HL-60 (cell line): ENCODE measurements around the gene CHIT1.

Source experiments
- DNase-seq, 2 experiments: peaks; one replicate each; pipeline ENCODE4 v3.0.0-alpha.2; 2010 to 2020; ENCODE audit warnings: low read depth in 1 of 2, low spot score in 1 of 2
- H3K27ac ChIP-seq: fragments of 250-450 bp; sonication (Bioruptor Pico); replicated peaks from 2 replicates; pipeline ENCODE4 v1.5.1; 2020; ENCODE audit warnings: mild to moderate bottlenecking, moderate library complexity
- H3K27me3 ChIP-seq: fragments of 250-450 bp; sonication (Bioruptor Pico); 2 replicates; pipeline ENCODE4 v1.5.1; 2021; ENCODE audit warnings: mild to moderate bottlenecking, moderate library complexity; ENCODE audit not compliant: insufficient read depth, poor library complexity, severe bottlenecking
- H3K4me3 ChIP-seq: replicated peaks from 2 replicates; pipeline ENCODE4 v1.5.1; 2011; ENCODE audit warnings: mild to moderate bottlenecking, control low read depth, low read length; ENCODE audit not compliant: insufficient read depth
- GABPA ChIP-seq: IDR thresholded peaks from 2 replicates; pipeline ENCODE4 v1.6.1; 2012; ENCODE audit warnings: low read depth
- POLR2AphosphoS5 ChIP-seq: IDR thresholded peaks from 2 replicates; pipeline ENCODE4 v1.6.1; 2012; ENCODE audit warnings: low read depth
- SPI1 ChIP-seq: IDR thresholded peaks from 2 replicates; pipeline ENCODE4 v1.6.1; 2012; ENCODE audit warnings: low read depth, mild to moderate bottlenecking, borderline replicate concordance
- TF ChIP-seq, protein P1 (sequence below): IDR thresholded peaks from one replicate; pipeline ENCODE4 v1.5.1; 2011; ENCODE audit warnings: low read length, control low read depth, inconsistent platforms; ENCODE audit not compliant: insufficient read depth
- TF ChIP-seq, protein P2 (sequence below): IDR thresholded peaks from 2 replicates; pipeline ENCODE4 v1.6.1; 2012; ENCODE audit warnings: low read depth; ENCODE audit not compliant: insufficient replicate concordance

Gene CHIT1

DNA sequence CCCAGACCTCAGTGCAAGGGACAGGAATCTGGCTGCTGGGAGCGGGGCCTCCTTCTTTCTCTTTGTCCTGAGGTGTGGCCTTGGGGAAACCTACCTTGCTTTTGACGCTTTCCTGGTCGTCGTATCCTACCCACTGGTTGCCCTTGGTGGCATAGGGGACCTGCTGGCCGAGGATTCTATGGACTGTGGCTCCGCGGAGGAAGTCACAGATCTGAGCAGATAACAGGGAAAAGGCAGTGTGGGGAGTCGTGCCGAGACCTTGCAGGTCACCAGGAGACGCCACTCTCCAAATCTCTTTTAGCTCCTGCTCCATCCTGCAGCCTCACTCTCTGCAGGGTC, 49.8 kb downstream of the CHIT1 start:
- H3K4me3 ChIP-seq, result no peak overlapping the region
- DNase-seq, result no peak
- TF ChIP-seq GABPA (no peak), POLR2AphosphoS5 (no peak), SPI1 (no peak)
- TF ChIP-seq, protein P1, sequence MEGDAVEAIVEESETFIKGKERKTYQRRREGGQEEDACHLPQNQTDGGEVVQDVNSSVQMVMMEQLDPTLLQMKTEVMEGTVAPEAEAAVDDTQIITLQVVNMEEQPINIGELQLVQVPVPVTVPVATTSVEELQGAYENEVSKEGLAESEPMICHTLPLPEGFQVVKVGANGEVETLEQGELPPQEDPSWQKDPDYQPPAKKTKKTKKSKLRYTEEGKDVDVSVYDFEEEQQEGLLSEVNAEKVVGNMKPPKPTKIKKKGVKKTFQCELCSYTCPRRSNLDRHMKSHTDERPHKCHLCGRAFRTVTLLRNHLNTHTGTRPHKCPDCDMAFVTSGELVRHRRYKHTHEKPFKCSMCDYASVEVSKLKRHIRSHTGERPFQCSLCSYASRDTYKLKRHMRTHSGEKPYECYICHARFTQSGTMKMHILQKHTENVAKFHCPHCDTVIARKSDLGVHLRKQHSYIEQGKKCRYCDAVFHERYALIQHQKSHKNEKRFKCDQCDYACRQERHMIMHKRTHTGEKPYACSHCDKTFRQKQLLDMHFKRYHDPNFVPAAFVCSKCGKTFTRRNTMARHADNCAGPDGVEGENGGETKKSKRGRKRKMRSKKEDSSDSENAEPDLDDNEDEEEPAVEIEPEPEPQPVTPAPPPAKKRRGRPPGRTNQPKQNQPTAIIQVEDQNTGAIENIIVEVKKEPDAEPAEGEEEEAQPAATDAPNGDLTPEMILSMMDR, result no peak
- TF ChIP-seq, protein P2, sequence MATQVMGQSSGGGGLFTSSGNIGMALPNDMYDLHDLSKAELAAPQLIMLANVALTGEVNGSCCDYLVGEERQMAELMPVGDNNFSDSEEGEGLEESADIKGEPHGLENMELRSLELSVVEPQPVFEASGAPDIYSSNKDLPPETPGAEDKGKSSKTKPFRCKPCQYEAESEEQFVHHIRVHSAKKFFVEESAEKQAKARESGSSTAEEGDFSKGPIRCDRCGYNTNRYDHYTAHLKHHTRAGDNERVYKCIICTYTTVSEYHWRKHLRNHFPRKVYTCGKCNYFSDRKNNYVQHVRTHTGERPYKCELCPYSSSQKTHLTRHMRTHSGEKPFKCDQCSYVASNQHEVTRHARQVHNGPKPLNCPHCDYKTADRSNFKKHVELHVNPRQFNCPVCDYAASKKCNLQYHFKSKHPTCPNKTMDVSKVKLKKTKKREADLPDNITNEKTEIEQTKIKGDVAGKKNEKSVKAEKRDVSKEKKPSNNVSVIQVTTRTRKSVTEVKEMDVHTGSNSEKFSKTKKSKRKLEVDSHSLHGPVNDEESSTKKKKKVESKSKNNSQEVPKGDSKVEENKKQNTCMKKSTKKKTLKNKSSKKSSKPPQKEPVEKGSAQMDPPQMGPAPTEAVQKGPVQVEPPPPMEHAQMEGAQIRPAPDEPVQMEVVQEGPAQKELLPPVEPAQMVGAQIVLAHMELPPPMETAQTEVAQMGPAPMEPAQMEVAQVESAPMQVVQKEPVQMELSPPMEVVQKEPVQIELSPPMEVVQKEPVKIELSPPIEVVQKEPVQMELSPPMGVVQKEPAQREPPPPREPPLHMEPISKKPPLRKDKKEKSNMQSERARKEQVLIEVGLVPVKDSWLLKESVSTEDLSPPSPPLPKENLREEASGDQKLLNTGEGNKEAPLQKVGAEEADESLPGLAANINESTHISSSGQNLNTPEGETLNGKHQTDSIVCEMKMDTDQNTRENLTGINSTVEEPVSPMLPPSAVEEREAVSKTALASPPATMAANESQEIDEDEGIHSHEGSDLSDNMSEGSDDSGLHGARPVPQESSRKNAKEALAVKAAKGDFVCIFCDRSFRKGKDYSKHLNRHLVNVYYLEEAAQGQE, result no peak
- no peak overlapping the region for H3K27ac ChIP-seq
- H3K27me3 ChIP-seq, result no peaks in the 10 kb centered on the region

DNA sequence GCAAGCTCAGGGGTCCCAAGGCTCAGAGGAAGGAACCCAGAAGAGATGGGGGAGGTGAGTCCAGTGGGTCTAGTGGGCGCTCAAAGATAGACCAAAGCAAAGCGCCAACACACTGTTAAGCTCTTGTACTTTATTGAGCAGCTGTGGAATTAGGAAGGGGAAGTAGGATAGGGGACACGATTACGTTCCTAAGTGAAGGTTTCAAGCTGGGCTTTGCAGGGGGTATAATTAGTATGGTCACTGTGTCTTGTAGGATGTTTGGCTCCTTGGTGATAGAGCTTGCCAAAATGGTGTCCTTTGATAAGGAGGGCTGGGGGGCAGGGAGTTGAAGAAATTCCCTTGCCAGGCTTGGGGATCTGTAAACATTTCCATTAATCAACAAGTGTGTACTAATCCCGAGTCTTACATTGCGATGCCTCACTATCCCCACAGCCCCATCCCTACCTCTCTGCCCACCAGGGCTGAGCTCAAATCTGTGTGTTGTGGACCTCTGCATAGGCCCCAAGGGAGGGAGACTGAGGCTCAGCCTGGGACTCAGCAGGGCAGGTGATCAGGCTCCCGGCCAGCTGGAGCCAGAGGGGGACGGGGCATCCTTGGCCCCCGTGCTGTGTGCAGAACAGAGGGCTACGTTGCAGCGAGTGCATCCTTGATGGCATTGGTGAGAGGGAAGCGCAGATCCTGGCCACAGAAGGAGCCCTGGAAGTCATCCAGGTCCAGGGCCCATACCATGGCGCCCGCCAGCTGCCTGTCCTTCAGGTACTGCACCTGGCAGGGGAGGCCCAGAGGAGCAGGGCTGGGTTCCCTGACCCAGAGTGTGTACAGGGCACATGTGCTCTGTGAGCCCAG, 50.4 kb downstream of the CHIT1 start:
- no peak for DNase-seq
- Histone ChIP-seq H3K27ac (no peak overlapping the region), H3K4me3 (no peak overlapping the region), H3K27me3 (no peaks in the 10 kb centered on the region)
- no peak for TF ChIP-seq GABPA
- TF ChIP-seq SPI1, result peak; percentile 23; the same call in 1 of the 2 replicates
- TF ChIP-seq POLR2AphosphoS5, result 0 out of 2 replicates have a peak, but pooled peaks have one; percentile 12
- TF ChIP-seq, protein P1, result no peak
- TF ChIP-seq, protein P2, result no peak

DNA sequence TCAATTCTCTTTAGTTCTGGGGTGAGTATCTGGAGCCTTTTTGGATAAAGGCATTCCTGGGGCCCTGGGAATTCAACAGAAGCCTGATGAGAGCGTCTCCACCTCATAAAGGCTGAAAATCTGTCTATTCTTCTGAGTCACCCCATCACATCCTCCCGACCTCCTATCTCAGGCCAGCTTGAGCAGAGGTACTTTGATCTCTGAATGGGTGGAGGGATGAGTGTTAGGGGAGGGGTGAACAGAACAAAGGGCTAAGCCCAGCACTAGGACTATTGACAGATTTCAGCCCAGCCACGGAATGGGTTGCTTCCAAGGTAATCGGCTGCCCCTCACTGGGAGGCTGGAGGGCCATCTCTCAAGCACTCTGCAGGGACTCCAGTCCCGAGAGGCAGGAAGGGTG, 51.4 kb downstream of the CHIT1 start:
- H3K27ac ChIP-seq, result no peak overlapping the region
- H3K27me3 ChIP-seq, result no peaks in the 10 kb centered on the region
- no peak for TF ChIP-seq GABPA
- no peak for TF ChIP-seq SPI1
- TF ChIP-seq, protein P2, result no peak
- DNase-seq, result no peak
- H3K4me3 ChIP-seq, result no peak overlapping the region
